Activated naive CD4-positive, alpha-beta T cell treated with anti-CD3 and anti-CD28 coated beads, Interleukin-2, amount 10 ng/mL, durations not matched to agents 7 days and 5 days (primary cell): ENCODE results near the gene TRIM22.

ENCODE experiments used
- CTCF ChIA-PET: fragments of 350-600 bp; sonication (Branson Sonifier 250); formaldehyde crosslinking; loops from one replicate; lab custom pipeline; 2021; ENCODE audit warnings: antibody characterized with exemption; lab: Charles Lee
- DNase-seq: peaks from one replicate; pipeline ENCODE4 v3.0.0-alpha.2; 2020
- H3K27ac Mint-ChIP-seq: one replicate; pipeline ENCODE4 v1.8.0; 2021; ENCODE audit warnings: mild to moderate bottlenecking, moderate library complexity, mixed read lengths
- H3K27me3 Mint-ChIP-seq: one replicate; pipeline ENCODE4 v1.8.0; 2021; ENCODE audit warnings: mild to moderate bottlenecking, mixed read lengths
- H3K36me3 Mint-ChIP-seq: one replicate; pipeline ENCODE4 v1.8.0; 2021; ENCODE audit warnings: mixed read lengths
- H3K4me1 Mint-ChIP-seq: one replicate; pipeline ENCODE4 v1.8.0; 2021; ENCODE audit warnings: mixed read lengths
- H3K4me3 Mint-ChIP-seq: one replicate; pipeline ENCODE4 v1.8.0; 2021; ENCODE audit warnings: mild to moderate bottlenecking, moderate library complexity, mixed read lengths
- H3K9me3 Mint-ChIP-seq: one replicate; pipeline ENCODE4 v1.8.0; 2021; ENCODE audit warnings: mixed read lengths

The TRIM22 gene

DNA sequence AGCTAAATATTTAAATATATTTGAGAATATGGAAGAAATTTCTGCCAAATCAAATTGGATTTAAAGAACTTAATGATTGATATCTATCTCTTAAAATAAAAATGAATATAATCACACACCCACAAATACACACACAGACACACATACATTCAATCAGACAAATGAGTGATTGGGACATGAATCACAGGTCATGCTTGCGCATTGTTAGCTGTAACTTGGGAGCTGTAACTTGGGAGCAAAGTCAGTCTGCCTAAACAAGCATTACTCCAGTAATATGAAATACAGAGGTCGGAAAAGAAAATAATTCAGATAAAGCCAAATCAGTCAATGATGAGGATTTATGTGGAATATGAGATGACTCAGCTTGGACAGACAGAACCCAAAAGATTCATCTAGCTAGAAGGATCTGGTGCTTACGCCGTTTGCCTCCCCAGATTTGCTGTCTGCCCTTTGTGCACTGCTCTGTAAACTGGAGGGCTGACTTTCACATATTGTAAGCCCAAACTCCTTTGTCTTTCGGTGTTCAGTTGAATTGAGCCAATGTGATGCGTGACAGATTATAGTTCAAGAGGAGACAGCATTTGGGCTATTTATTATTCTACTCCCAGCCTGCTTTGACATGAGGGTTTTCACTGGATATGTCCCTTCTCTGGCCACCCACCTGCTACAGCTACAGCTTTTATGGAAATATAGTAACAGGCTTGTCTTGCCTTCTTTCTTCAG, 48.2 kb downstream of the TRIM22 start:
- no peaks in the 10 kb centered on the region for H3K4me1 Mint-ChIP-seq
- H3K27me3 Mint-ChIP-seq, result peaks cover 3% of the 10 kb centered on the region
- H3K9me3 Mint-ChIP-seq, result peaks cover 5% of the 10 kb centered on the region
- H3K36me3 Mint-ChIP-seq, result no peaks in the 10 kb centered on the region
- CTCF ChIA-PET, result no interaction called here
- DNase-seq, result no peak
- no peak overlapping the region for H3K4me3 Mint-ChIP-seq
- no peak overlapping the region for H3K27ac Mint-ChIP-seq

DNA sequence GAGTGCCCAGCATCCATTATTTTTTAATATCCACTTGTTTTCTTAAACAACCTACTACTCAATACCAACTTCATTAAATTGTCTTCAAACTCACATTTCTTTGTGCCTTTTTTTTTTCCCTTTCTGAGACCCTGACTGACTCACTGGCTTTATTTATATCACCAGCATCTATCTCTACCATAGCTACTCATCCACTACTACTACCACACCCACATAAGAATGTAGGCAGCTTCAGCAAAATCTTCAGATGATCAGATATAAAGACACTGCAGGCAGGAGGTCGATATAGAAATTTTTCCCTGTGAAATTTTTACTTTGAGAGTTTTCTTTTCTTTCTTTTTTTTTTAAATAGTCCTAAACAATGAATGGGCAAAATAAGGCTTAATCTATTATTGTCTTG, 48.8 kb downstream of the TRIM22 start:
- Mint-ChIP-seq H3K36me3 (no peaks in the 10 kb centered on the region), H3K4me3 (no peak overlapping the region), H3K27ac (no peak overlapping the region), H3K9me3 (peaks cover 5% of the 10 kb centered on the region), H3K27me3 (peaks cover 3% of the 10 kb centered on the region), H3K4me1 (no peaks in the 10 kb centered on the region)
- no peak for DNase-seq
- CTCF ChIA-PET, result no interaction called here

DNA sequence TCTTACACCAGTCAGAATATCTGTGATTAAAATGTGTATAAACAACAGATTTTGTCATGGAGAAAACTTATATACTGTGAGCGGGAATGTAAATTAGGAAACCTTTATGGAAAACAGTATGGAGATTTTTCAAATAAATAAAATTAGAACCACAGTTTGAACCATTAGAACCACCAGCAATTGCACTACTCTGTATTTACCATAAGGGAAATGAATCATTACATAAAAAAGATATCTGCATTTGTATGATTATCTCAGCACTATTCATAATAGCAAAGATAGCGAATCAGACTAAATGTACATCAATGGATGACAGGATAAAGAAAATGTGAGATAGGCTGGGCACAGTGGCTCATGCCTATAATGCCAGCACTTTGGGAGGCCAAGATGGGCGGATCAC, 57.0 kb downstream of the TRIM22 start:
- Mint-ChIP-seq H3K9me3 (peaks cover under 1% of the 10 kb centered on the region), H3K4me1 (no peaks in the 10 kb centered on the region), H3K4me3 (no peak overlapping the region), H3K36me3 (no peaks in the 10 kb centered on the region), H3K27ac (no peak overlapping the region), H3K27me3 (no peaks in the 10 kb centered on the region)
- CTCF ChIA-PET, result no interaction called here
- no peak for DNase-seq

DNA sequence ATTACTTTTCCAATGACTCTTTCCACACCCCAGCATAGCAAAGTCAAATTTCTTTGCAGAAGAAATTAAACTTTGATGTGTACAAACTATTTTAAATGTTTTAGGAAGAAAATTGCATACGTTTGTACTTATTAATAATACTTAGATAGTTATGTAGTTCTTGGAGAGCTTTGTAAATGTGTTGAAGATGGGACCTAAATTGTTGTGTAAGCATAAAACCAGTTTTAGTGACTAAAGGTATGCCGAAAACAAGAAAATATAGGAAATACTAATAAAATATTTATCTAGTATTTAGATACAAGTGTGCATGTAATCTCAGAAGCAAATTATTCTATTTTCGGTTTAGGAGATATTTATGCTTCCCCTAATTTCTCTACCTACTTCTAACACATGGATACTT, 60.2 kb downstream of the TRIM22 start:
- Mint-ChIP-seq H3K36me3 (no peaks in the 10 kb centered on the region), H3K27me3 (no peaks in the 10 kb centered on the region), H3K27ac (no peak overlapping the region), H3K4me1 (no peaks in the 10 kb centered on the region), H3K9me3 (no peaks in the 10 kb centered on the region), H3K4me3 (no peak overlapping the region)
- DNase-seq, result no peak
- CTCF ChIA-PET, result no interaction called here

DNA sequence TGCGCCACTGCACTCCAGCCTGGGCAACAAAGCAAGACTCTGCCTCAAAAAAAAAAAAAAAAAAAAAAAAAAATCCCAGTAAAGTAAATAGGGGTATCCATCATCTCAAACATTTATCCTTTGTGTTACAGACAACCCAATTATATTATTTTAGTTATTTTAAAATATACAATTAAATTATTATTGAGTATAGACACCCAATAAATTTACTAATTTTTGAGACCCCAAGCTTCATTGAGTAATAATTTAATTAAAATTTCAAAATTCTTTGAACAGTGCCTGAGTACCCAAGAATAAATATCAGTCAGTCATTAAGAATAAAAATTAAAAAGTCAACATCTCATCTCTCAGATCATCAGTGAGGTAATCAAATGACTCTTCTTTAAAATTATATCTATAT, 64.4 kb downstream of the TRIM22 start, which contains the start of gene OR52N4:
OR52N4 (plus strand) TSS at position 301 of the 400 bp plus-strand sequence. CDS start 498 bp downstream, outside the sequence.
- DNase-seq, result no peak
- no peaks in the 10 kb centered on the region for H3K4me1 Mint-ChIP-seq
- H3K27me3 Mint-ChIP-seq, result no peaks in the 10 kb centered on the region
- no peak within 1 kb of the TSS for H3K27ac Mint-ChIP-seq
- no peaks in the 10 kb centered on the region for H3K9me3 Mint-ChIP-seq
- H3K36me3 Mint-ChIP-seq, result no peaks in the 10 kb centered on the region
- CTCF ChIA-PET, result no interaction called here
- no peak within 1 kb of the TSS for H3K4me3 Mint-ChIP-seq
